ENCODE results near the gene RBP4. TPM values are rescaled to one million over a fixed set of nuclear protein-coding genes. Genes with fewer than 3 reads are reported as not detected.

RBP4 gene
- total RNA-seq, 1 donor from 2014 or later: not detected

GRCh38 chr10:93573051-93573909 is 27.8 kb downstream of the RBP4 start:
- DNase-seq (ENCODE audit: low read depth, low spot score): no peak
- Mint-ChIP-seq H3K9me3 (no peaks in the 10 kb centered on the region), H3K4me1 (no peaks in the 10 kb centered on the region), H3K27ac (ENCODE audit: unreplicated experiment) (no peak overlapping the region), H3K27me3 (ENCODE audit: low read depth) (peaks cover 47% of the 10 kb centered on the region), H3K4me3 (no peak overlapping the region), H3K36me3 (ENCODE audit: low read depth) (no peaks in the 10 kb centered on the region)
- no peak for TF ChIP-seq CTCF (conservative IDR thresholded peaks at IDR 0.05)

GRCh38 chr10:93572606-93573005 is 28.4 kb downstream of the RBP4 start:
- TF ChIP-seq CTCF (conservative IDR thresholded peaks at IDR 0.05): no peak
- DNase-seq (ENCODE audit: low read depth, low spot score): no peak
- Mint-ChIP-seq H3K27me3 (ENCODE audit: low read depth) (peaks cover 54% of the 10 kb centered on the region), H3K4me3 (no peak overlapping the region), H3K36me3 (ENCODE audit: low read depth) (no peaks in the 10 kb centered on the region), H3K27ac (ENCODE audit: unreplicated experiment) (no peak overlapping the region), H3K9me3 (no peaks in the 10 kb centered on the region), H3K4me1 (no peaks in the 10 kb centered on the region)

DNA sequence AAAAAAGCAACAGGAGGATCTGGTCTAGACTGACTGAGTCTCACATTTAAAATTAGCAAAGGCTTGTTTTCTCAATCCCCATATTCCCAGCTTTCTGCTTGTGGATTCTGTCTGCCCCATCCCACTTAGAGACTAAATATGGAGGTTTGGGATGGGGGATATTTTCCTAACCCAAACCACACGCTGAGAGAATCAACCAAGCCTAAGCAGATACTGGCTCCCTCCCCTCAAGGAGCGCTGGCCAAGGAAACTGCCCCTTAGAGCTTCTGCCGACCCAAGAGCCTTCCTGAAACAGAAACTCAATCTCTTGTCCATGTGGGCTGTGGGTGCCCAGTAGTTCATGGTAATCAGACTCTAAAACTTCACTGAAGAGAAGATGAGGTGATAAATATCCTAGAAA is 30.7 kb downstream of the RBP4 start:
- no peaks in the 10 kb centered on the region for H3K36me3 Mint-ChIP-seq (ENCODE audit: low read depth)
- no peaks in the 10 kb centered on the region for H3K9me3 Mint-ChIP-seq
- DNase-seq (ENCODE audit: low read depth, low spot score): no peak
- no peak overlapping the region for H3K4me3 Mint-ChIP-seq
- TF ChIP-seq CTCF (conservative IDR thresholded peaks at IDR 0.05): no peak
- H3K27me3 Mint-ChIP-seq (ENCODE audit: low read depth): peaks cover 76% of the 10 kb centered on the region
- H3K4me1 Mint-ChIP-seq: peaks cover 8% of the 10 kb centered on the region
- no peak overlapping the region for H3K27ac Mint-ChIP-seq (ENCODE audit: unreplicated experiment)

- H3K27ac Mint-ChIP-seq (ENCODE audit: unreplicated experiment): no peak overlapping the region
- DNase-seq (ENCODE audit: low read depth, low spot score): no peak
- no peaks in the 10 kb centered on the region for H3K36me3 Mint-ChIP-seq (ENCODE audit: low read depth)
- H3K4me3 Mint-ChIP-seq: no peak overlapping the region
- H3K27me3 Mint-ChIP-seq (ENCODE audit: low read depth): peaks cover 91% of the 10 kb centered on the region
- no peaks in the 10 kb centered on the region for H3K9me3 Mint-ChIP-seq
- TF ChIP-seq CTCF (conservative IDR thresholded peaks at IDR 0.05): no peak
- peaks cover 8% of the 10 kb centered on the region for H3K4me1 Mint-ChIP-seq
Measured at GRCh38 chr10:93568105-93568390, 33.0 kb downstream of the RBP4 start.

- H3K27me3 Mint-ChIP-seq (ENCODE audit: low read depth): peaks cover 86% of the 10 kb centered on the region
- no peaks in the 10 kb centered on the region for H3K9me3 Mint-ChIP-seq
- H3K4me3 Mint-ChIP-seq: peak overlapping the region; percentile 74
- peaks cover 8% of the 10 kb centered on the region for H3K4me1 Mint-ChIP-seq
- no peaks in the 10 kb centered on the region for H3K36me3 Mint-ChIP-seq (ENCODE audit: low read depth)
- TF ChIP-seq CTCF (conservative IDR thresholded peaks at IDR 0.05): no peak
- DNase-seq (ENCODE audit: low read depth, low spot score): no peak
- no peak overlapping the region for H3K27ac Mint-ChIP-seq (ENCODE audit: unreplicated experiment)
Measured at GRCh38 chr10:93567277-93568104, 33.5 kb downstream of the RBP4 start.

Measured in neural crest cell (in vitro differentiated cells).